HS-27A (cell line): ENCODE measurements around the gene ZFP82.

Experiments
- DNase-seq: peaks from one replicate; pipeline ENCODE4 v3.0.0-alpha.2; 2012; ENCODE audit warnings: low read depth, missing footprints

ZFP82 gene

DNA sequence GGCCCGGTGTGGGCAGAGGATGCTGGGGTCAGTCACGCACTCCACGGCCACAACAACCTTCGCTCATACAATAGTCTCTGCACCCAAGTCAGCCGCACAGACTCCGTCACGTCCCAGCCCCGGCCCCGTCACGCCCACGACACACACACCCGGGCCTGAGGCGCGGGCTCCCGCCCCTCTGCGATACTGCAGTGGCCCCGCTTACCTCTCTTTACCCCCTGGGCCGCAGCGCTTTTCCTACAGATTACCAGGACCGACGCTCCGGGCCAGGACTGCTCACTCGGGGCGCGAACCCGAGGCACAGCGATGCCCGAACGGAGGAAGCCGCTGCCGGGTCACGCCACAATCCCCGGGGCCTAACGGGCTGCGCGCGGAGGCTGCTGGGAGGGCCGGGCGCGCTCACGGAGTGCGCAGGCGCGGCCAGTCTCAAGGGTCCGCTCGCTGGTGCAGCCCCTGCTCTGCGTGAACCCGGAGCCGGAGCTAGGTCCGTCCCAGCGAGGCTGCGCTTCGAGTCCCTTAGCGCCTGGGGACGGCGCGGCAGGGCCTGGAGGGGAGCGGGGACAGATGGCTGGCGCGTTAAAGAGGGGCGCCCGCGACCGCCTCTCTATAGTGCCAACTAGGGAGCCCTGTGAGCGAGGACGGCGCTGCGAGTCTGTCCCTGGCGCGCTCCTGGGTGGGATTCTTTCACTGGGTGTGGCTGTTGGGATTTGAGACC lies at the start of gene ZFP82:
Gene ZFP82 (minus strand): TSS at position 358 of the 715 bp plus-strand sequence. CDS start 8,855 bp downstream, outside the sequence.
- DNase-seq: peak; percentile 77

- DNase-seq: peak; percentile 27
Measured at GRCh38 chr19:36460046-36460445, 41.6 kb upstream of the ZFP82 start.

DNA sequence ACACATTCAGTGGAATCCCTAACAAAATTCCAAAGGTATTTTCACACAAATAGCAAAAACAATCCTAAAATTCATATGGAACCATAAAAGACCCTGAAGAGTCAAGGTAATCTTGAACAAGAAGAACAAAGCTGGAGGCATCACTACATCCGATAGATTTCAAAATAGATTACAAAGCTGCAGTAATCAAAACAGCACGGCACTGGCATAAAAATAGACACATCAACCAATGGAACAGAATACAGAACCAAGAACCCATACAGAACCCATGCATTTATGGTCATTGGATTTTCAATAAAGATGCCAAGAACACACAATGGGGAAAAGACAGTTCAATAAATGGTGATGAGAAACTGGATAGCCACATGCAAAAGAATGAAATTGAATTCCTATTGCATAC lies 38.4 kb upstream of the ZFP82 start:
- DNase-seq: no peak

GRCh38 chr19:36449059-36449670 lies 30.7 kb upstream of the ZFP82 start:
- no peak for DNase-seq

- DNase-seq: no peak
Measured at GRCh38 chr19:36441339-36441738, 22.9 kb upstream of the ZFP82 start.

- no peak for DNase-seq
Measured at GRCh38 chr19:36436531-36436930, 18.1 kb upstream of the ZFP82 start.

- DNase-seq: no peak
Measured at GRCh38 chr19:36423925-36424324, 5.5 kb upstream of the ZFP82 start.

DNA sequence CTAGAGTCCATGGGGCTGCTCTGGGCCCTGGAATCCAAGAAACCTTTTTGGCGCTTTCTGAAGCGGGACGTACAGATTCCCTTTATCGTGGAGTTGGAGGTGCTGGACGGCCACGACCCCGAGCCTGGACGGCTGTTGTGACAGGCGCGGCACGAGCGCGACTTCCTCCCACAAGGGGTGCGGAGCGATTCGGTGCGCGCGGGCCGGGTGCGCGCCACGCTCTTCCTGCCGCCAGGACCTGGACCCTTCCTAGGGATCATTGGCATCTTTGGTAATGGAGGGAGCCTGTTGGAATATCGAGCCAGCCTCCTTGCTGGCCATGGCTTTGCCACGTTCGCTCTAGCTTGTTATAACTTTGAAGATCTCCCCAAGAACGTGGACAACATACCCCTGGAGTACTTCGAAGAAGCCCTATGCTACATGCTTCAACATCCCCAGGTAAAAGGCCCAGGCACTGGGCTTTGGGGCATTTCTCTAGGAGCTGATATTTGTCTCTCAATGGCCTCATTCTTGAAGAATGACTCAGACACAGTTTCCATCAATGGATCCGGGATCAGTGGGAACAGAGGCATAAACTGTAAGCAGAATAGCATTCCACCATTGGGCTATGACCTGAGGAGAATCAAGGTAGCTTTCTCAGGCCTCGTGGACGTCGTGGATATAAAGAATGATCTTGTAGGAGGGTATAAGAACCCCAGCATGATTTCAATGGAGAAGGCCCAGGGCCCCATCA lies 3.5 kb upstream of the ZFP82 start:
- no peak for DNase-seq

DNA sequence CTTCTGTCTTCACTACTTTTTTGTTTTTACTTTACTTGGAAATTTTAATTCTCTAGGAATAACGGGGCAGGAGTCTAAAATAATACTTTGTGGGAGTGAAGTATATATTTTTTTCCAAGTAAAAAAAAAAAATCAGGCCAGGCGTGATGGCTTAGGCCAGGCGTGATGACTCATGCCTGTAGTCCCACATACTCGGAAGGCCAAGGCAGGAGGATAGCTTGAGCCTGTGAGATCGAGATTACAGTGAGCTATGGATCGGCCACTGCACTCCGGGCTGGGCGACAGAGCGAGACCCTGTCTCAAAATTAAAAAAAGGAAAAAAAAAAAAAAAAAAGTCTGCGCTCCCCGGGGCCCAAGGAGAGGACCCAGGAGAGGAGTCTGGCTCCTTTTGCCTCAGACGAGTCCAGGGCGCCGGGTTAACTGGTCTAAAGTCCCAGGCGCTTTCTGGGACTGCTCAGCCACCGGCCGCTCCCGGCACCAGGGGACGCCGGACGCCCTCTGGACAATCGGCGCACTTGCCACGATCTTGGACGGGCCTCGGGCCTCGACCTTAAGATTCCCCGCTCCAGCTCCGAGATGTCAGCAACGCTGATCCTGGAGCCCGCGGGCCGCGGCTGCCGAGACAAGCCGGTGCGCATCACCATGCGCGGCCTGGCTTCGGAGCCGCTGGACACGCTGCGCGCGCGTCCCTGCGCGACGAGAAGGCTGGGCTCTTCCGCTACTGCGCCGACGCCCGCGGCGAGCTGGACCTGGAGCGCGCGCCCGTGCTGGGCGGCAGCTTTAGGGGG lies 2.7 kb upstream of the ZFP82 start:
- DNase-seq: no peak

- DNase-seq: no peak
Measured at GRCh38 chr19:36417752-36418286, 625 bp downstream of the ZFP82 start.

- no peak for DNase-seq
Measured at GRCh38 chr19:36409841-36410240, 8.6 kb downstream of the ZFP82 start.

DNA sequence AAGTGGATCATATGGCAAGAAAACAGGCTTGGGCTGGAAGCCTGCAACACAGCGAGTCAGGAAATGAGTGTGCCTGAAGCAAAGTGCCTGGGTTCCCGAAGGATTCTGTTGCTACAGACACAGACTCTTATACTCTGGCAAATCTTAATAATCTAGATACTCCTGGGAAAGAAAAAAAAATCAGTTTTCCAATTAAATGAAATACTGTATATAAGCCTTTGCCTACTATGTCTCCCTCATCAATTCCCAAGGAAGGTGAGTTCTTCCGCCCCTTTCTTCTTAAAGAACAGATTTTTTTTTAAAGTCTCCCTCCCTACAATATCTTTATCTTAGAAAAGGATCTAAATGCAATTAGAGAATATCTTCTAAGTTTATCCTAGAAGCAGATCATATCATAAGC lies 10.3 kb downstream of the ZFP82 start:
- no peak for DNase-seq

DNA sequence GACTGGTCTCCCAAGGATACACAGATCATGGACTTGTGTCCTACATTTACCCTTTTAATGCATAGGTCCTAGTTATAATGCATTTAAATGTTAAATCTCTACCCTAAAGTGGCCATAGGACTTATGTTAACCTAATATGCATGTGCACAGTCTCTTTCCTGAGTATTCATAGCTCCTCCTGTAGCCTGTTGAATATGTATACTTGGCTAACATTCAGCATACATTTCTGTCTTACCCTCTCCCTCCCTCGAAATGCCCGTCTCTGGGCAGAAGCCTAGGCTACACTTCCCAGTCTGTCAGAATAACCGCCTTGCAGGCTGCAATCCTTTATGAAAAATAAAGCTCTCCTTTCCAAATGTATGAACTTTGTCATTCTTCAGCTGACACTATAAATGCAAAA lies 13.9 kb downstream of the ZFP82 start:
- DNase-seq: no peak

DNA sequence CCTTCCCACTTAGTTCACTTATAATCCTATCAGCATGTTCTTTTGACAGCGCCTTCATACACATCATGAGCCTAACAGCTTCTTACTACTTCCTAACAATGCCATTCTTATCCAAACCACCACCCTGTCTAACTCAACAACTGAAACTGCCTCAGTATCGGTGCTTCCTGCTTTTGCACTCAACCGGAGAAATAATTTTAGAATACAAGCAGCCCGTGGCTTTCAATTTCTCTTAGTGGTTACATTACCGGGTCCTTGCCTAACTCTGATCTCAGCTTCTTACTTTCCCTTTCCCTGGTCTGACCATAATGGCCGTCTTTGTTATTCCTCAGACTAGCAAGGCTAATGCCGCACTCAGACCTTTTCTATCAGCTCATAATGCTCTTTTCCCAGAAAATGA lies 17.0 kb downstream of the ZFP82 start:
- DNase-seq: no peak

DNA sequence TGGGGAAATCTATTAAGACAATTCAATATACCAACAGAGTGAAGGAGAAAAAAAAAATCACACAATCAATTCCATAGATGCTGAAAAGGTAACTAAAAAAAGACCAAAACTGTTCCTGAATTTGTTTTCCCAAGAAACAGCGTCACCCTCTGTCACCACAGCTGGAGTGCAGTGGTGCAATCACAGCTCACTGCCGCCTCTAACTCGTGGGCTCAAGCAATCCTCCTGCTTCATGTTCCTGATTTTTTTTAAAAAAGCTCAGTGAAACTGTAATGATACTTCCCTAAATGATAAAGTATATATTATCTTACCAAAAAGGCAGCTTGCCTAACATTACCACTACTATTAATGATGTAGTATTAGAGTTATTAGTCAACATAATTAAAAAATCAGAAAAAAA lies 19.9 kb downstream of the ZFP82 start:
- DNase-seq: no peak

DNA sequence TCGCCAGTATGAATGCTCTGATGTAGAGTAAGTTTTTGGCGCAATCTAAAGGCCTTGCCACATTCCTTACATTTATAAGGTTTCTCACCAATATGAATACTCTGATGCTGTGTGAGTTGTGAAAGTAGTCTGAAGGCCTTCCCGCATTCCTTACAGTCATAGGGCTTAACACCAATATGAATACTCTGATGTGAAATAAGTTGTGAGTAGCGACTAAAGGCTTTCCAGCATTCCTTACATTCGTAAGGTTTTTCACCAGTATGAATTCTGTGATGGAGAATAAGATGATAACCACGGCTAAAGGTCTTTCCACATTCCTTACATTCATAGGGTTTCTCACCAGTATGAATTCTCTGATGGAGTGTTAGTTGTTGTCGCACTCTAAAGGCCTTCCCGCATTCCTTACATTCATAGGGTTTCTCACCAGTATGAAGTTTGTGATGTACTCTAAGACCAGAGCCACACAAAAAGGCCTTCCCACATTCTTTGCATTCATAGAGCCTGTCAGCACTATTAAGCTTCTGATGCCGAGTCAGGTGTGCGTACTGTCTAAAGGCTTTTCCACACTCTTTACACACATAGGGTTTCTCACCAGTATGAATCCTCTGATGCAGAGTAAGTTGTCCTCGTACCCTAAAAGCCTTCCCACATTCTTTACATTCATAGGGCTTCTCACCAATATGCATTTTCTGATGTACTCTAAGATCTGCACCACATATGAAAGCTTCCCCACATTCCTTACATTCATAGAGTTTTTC lies 25.3 kb downstream of the ZFP82 start:
- no peak for DNase-seq

GRCh38 chr19:36379510-36379819 lies 39.0 kb downstream of the ZFP82 start:
- DNase-seq: no peak

DNA sequence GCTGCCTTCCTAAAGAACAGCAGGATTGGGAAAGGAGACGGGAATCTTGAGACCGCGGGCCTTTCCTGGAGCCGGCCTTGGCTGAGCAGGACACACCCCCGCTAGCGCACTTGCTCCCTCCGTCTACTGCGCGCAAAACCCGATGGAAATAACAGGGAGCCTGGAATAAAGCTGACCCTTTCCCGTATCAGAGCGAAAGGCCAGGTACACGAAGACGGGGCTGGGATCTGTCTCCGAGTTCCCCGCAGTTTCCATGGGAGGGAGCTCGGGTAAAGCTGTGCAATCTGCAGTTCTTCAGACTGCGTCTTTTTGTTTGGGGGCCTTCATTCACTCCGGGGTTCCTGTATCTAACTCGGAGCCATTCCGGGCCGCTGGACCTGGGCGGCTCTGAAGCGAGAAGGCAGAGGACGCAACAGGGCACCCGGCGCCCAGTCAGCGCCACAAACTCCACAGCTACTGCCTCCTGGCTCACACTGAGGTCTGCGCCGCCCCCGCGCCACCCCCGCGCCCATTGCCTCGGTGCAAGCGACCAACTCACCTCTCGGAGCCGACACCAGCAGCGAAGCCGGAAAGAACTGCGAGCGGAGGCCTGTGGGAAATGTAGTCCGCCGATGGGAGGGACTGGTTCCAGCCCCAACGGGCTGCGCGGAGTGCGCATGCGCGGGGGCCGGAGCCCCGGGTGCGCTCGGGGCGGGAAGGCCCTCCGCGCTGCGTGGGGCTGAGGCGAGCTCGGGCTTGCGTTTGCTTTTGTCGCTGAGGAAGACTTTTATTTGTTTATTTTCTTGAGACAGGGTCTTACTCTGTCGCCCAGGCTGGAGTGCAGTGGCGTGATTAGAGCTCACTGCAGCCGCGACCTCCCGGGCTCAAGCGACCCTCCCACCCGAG lies 39.6 kb downstream of the ZFP82 start, which contains the start of gene ZFP14:
Gene ZFP14 (minus strand): TSS at position 577 of the 885 bp plus-strand sequence. CDS start 11,309 bp downstream, outside the sequence.
- peak; percentile 97 for DNase-seq

DNA sequence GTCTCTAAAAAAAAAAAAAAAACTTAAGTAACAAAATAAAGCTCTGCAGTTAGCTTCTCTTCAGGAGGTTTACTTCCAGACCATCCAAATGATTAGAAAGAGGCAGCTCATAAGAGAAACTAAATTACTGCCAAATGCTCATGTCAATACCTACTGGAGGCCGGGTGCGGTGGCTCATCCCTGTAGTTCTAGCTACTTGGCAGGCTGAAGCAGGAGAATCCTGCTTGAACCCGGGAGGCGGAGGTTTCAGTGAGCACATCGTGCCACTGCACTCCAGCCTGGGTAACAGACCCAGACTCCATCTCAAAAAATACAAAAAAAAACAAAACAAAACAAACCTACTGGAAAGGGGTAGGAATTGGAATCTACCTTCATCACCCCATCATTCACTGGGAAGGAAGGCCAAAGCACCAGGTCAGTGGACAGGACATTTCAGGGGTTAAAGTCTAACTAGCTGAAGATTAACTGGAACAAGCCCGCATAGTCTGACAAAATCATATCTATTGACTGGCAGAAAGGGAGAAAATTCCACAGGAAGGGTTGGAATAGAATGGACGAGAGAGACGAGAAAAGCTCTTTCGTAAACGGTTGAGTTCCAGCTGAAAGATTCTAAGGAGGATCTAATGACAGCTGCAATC lies 40.8 kb downstream of the ZFP82 start:
- no peak for DNase-seq

- no peak for DNase-seq
Measured at GRCh38 chr19:36373638-36374156, 44.7 kb downstream of the ZFP82 start.
